GM23338 (cell line): ENCODE measurements around the gene ICA1L.

Experiments used
- CREB1 ChIP-seq: fragments of 250-450 bp; sonication (Bioruptor Pico); IDR thresholded peaks from 2 replicates; pipeline ENCODE4 v1.5.0; 2020; ENCODE audit warnings: low read depth, mild to moderate bottlenecking, moderate library complexity
- CTCF ChIP-seq, 2 experiments: fragments of 200-600 bp in 1 of 2; sonication (generic) in 1 of 2; conservative IDR thresholded peaks; 2 replicates each; pipeline versions ENCODE4 v1.5.1 to v1.6.1; 2016 to 2017; ENCODE audit warnings: antibody characterized with exemption in 2 of 2, low read depth in 2 of 2, mild to moderate bottlenecking in 2 of 2, moderate library complexity in 1 of 2
- ETS1 ChIP-seq: IDR thresholded peaks from 2 replicates; pipeline ENCODE4 v1.6.1; 2016; ENCODE audit warnings: antibody characterized with exemption
- EZH2 ChIP-seq: fragments of 200-600 bp; sonication (generic); IDR thresholded peaks from one replicate; pipeline ENCODE4 v1.8.0; 2017; ENCODE audit warnings: antibody characterized with exemption, mild to moderate bottlenecking, low read depth; ENCODE audit not compliant: unreplicated experiment
- EZH2phosphoT487 ChIP-seq: fragments of 200-600 bp; sonication (generic); IDR thresholded peaks from one replicate; pipeline ENCODE4 v1.8.1; 2018; ENCODE audit warnings: antibody characterized with exemption; ENCODE audit not compliant: unreplicated experiment
- JUNB ChIP-seq: IDR thresholded peaks from one replicate; pipeline ENCODE4 v1.6.1; 2016; ENCODE audit warnings: antibody characterized with exemption; ENCODE audit not compliant: unreplicated experiment
- NANOG ChIP-seq: IDR thresholded peaks from 2 replicates; pipeline ENCODE4 v1.6.1; 2016; ENCODE audit warnings: antibody characterized with exemption, borderline replicate concordance
- POLR2AphosphoS5 ChIP-seq: IDR thresholded peaks from 2 replicates; pipeline ENCODE4 v1.6.1; 2016; ENCODE audit warnings: antibody characterized with exemption, low read depth
- REST ChIP-seq: IDR thresholded peaks from one replicate; pipeline ENCODE4 v1.6.1; 2018; ENCODE audit warnings: antibody characterized with exemption; ENCODE audit not compliant: unreplicated experiment
- STAT1 ChIP-seq: IDR thresholded peaks from one replicate; pipeline ENCODE4 v1.6.1; 2016; ENCODE audit warnings: antibody characterized with exemption; ENCODE audit not compliant: unreplicated experiment
- ZNF114 ChIP-seq: fragments of 250-450 bp; sonication (Bioruptor Pico); IDR thresholded peaks from 2 replicates; pipeline ENCODE4 v1.5.0; 2020; ENCODE audit warnings: mild to moderate bottlenecking, moderate library complexity
- ZNF462 ChIP-seq: fragments of 250-450 bp; sonication (Bioruptor Pico); IDR thresholded peaks from 2 replicates; pipeline ENCODE4 v1.5.0; 2020; ENCODE audit warnings: mild to moderate bottlenecking, moderate library complexity

GRCh38 chr2:202858601-202859000 is 13.0 kb downstream of the ICA1L start:
- TF ChIP-seq EZH2 (no peak), CTCF (conservative IDR thresholded peaks at IDR 0.05; ENCODE audit: low read depth in 2 of 2) (no peak), EZH2phosphoT487 (no peak), JUNB (no peak), POLR2AphosphoS5 (no peak), REST (no peak), NANOG (no peak), ETS1 (no peak), CREB1 (CRISPR knock-in tag) (no peak), ZNF462 (CRISPR knock-in tag) (no peak), ZNF114 (CRISPR knock-in tag) (no peak), STAT1 (no peak)
